K562 (cell line): Measurements from ENCODE around the gene CRYZL1. TPM values are rescaled to one million over a fixed set of nuclear protein-coding genes. Genes with fewer than 3 reads are reported as not detected.

Experiments
- ARID1B ChIP-seq: fragments of 450-650 bp; IDR thresholded peaks from 2 replicates; pipeline ENCODE4 v1.6.1; 2016; ENCODE audit warnings: antibody characterized with exemption, mild to moderate bottlenecking, inconsistent platforms
- NFYB ChIP-seq: IDR thresholded peaks from 2 replicates; pipeline ENCODE4 v1.6.1; 2011; ENCODE audit warnings: mild to moderate bottlenecking, moderate library complexity; ENCODE audit not compliant: insufficient read length; ENCODE audit errors: extremely low read depth
- PTRF ChIP-seq: fragments of 450-650 bp; IDR thresholded peaks from 2 replicates; pipeline ENCODE4 v1.6.1; 2016; ENCODE audit warnings: mild to moderate bottlenecking, missing genetic modification characterization, missing compliant biosample characterization
- RBM34 ChIP-seq: fragments of 200-400 bp; formaldehyde crosslinking; IDR thresholded peaks from 2 replicates; pipeline ENCODE4 v1.6.1; 2018; ENCODE audit warnings: low read length, borderline replicate concordance; ENCODE audit not compliant: insufficient read depth
- SMARCE1 ChIP-seq: fragments of 450-650 bp; IDR thresholded peaks from 2 replicates; pipeline ENCODE4 v1.7.1; 2016; ENCODE audit warnings: mild to moderate bottlenecking
- TEAD2 ChIP-seq: fragments of 450-650 bp; IDR thresholded peaks from 2 replicates; pipeline ENCODE4 v1.6.1; 2016; ENCODE audit warnings: missing genetic modification characterization, control low read depth, missing compliant biosample characterization
- TRIM24 ChIP-seq, 2 experiments: fragments of 450-650 bp; IDR thresholded peaks; 2 replicates each; pipeline ENCODE4 v1.6.1; 2016
- ZNF184 ChIP-seq: sonication (generic); formaldehyde crosslinking; IDR thresholded peaks from 2 replicates; pipeline ENCODE4 v1.5.0; 2020; ENCODE audit warnings: missing genetic modification reagents
- ZNF695 ChIP-seq: fragments of 450-650 bp; formaldehyde crosslinking; IDR thresholded peaks from 2 replicates; pipeline ENCODE4 v1.4.0; 2020; ENCODE audit warnings: mild to moderate bottlenecking, moderate library complexity
- polyA plus RNA-seq, 8 experiments: library from polyadenylated mRNA; depleted of rRNA in 4 of 8; stranded (reverse) in 5 of 8; unstranded in 3 of 8; fragments of >200 nt; fragmentation: Nextera tagmentation in 2 of 8; fragmentation: Illumina TruSeq in 1 of 8; extraction: Ambion mirVana in 2 of 8; extraction: Trizol in 1 of 8; gene quantifications; 2 replicates each; pipeline versions ENCODE4 v1.2.1 to v1.2.3, GENCODE V29; 2011 to 2014; ENCODE audit warnings: inconsistent platforms in 1 of 8, missing spikeins in 1 of 8
- total RNA-seq, 7 experiments: library from RNA; depleted of rRNA in 6 of 7; stranded (reverse); fragments of >200 nt in 6 of 7; fragmentation: Illumina TruSeq in 2 of 7; extraction: Trizol in 2 of 7; gene quantifications; 2 replicates each; pipeline versions ENCODE4 v1.2.1 to v1.2.3, GENCODE V29; 2011 to 2021; ENCODE audit warnings: low replicate concordance in 1 of 7
- TF ChIP-seq, protein P1 (sequence below): fragments of 250-450 bp; sonication (Bioruptor Pico); IDR thresholded peaks from 2 replicates; pipeline ENCODE4 v1.4.0; 2020; ENCODE audit warnings: mild to moderate bottlenecking
- TF ChIP-seq, protein P2 (sequence below): fragments of 250-450 bp; sonication (Bioruptor Pico); IDR thresholded peaks from 2 replicates; pipeline ENCODE4 v1.5.0; 2022; ENCODE audit warnings: mild to moderate bottlenecking
- TF ChIP-seq, protein P3 (sequence below): fragments of 250-450 bp; sonication (Bioruptor Pico); IDR thresholded peaks from 2 replicates; pipeline ENCODE4 v1.5.0; 2021; ENCODE audit warnings: mild to moderate bottlenecking, borderline replicate concordance
- TF ChIP-seq, protein P4 (sequence below), 2 experiments: fragments of 450-650 bp; formaldehyde crosslinking in 1 of 2; IDR thresholded peaks; 2 replicates each; pipeline versions ENCODE4 v1.4.0 to v1.6.1; 2014 to 2020; ENCODE audit warnings: mild to moderate bottlenecking in 2 of 2, borderline replicate concordance in 1 of 2, low read depth in 1 of 2

The CRYZL1 gene
- total and polyA plus RNA-seq, 9 of the 15 experiments (the other 6 are each of a cell fraction or from before 2014, with no cell fraction given), result 19.9 to 98.2 (median 39.2) TPM

DNA sequence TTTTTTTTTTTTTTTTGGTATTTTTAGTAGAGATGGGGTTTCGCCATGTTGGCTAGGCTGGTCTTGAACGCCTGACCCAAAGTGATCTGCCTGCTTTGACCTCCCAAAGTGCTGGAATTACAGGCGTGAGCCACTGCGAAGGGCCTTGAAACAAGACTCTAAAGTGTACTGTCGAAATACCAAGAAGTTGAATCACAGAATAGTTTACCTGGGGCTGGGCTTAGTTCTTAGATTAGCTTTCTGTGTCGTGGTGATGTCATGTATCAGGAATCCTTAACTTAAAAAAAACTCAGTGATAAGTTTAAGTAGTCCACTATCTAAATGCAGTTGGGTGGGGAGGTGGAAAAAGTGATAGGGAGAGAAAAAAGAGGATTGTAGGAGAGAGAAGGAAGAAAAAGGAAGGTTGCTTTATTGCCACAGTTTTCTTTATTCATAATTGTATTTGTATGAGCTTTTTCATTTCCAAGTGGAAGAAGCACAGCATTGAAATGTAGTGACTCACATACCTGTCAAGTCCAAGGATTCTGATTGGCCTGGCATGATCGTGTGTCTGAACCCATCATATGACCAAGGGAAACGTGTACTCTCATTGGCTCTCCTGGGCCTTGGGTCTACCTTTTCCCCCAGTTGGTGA lies 14.2 kb upstream of the CRYZL1 start (continued):
- TF ChIP-seq NFYB (peak; percentile 31), ZNF184 (no peak), ARID1B (peak; percentile 60), ZNF695 (CRISPR knock-in tag) (no peak), PTRF (tag) (no peak), RBM34 (no peak), TEAD2 (tag) (0 out of 2 replicates have a peak, but pooled peaks have one; percentile 7), TRIM24 (IDR thresholded peaks at IDR 0.05) (0 out of 4 replicates have a peak, but pooled peaks of 1 of the 2 experiments have one; percentile 17), SMARCE1 (peak; percentile 78; the same call in 1 of the 2 replicates)
- TF ChIP-seq, protein P1, sequence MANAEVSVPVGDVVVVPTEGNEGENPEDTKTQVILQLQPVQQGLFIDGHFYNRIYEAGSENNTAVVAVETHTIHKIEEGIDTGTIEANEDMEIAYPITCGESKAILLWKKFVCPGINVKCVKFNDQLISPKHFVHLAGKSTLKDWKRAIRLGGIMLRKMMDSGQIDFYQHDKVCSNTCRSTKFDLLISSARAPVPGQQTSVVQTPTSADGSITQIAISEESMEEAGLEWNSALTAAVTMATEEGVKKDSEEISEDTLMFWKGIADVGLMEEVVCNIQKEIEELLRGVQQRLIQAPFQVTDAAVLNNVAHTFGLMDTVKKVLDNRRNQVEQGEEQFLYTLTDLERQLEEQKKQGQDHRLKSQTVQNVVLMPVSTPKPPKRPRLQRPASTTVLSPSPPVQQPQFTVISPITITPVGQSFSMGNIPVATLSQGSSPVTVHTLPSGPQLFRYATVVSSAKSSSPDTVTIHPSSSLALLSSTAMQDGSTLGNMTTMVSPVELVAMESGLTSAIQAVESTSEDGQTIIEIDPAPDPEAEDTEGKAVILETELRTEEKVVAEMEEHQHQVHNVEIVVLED, result no peak
- TF ChIP-seq, protein P2, sequence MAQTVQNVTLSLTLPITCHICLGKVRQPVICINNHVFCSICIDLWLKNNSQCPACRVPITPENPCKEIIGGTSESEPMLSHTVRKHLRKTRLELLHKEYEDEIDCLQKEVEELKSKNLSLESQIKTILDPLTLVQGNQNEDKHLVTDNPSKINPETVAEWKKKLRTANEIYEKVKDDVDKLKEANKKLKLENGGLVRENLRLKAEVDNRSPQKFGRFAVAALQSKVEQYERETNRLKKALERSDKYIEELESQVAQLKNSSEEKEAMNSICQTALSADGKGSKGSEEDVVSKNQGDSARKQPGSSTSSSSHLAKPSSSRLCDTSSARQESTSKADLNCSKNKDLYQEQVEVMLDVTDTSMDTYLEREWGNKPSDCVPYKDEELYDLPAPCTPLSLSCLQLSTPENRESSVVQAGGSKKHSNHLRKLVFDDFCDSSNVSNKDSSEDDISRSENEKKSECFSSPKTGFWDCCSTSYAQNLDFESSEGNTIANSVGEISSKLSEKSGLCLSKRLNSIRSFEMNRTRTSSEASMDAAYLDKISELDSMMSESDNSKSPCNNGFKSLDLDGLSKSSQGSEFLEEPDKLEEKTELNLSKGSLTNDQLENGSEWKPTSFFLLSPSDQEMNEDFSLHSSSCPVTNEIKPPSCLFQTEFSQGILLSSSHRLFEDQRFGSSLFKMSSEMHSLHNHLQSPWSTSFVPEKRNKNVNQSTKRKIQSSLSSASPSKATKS, result no peak
- TF ChIP-seq, protein P3, sequence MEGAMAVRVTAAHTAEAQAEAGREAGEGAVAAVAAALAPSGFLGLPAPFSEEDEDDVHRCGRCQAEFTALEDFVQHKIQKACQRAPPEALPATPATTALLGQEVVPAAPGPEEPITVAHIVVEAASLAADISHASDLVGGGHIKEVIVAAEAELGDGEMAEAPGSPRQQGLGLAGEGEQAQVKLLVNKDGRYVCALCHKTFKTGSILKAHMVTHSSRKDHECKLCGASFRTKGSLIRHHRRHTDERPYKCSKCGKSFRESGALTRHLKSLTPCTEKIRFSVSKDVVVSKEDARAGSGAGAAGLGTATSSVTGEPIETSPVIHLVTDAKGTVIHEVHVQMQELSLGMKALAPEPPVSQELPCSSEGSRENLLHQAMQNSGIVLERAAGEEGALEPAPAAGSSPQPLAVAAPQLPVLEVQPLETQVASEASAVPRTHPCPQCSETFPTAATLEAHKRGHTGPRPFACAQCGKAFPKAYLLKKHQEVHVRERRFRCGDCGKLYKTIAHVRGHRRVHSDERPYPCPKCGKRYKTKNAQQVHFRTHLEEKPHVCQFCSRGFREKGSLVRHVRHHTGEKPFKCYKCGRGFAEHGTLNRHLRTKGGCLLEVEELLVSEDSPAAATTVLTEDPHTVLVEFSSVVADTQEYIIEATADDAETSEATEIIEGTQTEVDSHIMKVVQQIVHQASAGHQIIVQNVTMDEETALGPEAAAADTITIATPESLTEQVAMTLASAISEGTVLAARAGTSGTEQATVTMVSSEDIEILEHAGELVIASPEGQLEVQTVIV (CRISPR knock-in tag), result no peak
- TF ChIP-seq, protein P4, sequence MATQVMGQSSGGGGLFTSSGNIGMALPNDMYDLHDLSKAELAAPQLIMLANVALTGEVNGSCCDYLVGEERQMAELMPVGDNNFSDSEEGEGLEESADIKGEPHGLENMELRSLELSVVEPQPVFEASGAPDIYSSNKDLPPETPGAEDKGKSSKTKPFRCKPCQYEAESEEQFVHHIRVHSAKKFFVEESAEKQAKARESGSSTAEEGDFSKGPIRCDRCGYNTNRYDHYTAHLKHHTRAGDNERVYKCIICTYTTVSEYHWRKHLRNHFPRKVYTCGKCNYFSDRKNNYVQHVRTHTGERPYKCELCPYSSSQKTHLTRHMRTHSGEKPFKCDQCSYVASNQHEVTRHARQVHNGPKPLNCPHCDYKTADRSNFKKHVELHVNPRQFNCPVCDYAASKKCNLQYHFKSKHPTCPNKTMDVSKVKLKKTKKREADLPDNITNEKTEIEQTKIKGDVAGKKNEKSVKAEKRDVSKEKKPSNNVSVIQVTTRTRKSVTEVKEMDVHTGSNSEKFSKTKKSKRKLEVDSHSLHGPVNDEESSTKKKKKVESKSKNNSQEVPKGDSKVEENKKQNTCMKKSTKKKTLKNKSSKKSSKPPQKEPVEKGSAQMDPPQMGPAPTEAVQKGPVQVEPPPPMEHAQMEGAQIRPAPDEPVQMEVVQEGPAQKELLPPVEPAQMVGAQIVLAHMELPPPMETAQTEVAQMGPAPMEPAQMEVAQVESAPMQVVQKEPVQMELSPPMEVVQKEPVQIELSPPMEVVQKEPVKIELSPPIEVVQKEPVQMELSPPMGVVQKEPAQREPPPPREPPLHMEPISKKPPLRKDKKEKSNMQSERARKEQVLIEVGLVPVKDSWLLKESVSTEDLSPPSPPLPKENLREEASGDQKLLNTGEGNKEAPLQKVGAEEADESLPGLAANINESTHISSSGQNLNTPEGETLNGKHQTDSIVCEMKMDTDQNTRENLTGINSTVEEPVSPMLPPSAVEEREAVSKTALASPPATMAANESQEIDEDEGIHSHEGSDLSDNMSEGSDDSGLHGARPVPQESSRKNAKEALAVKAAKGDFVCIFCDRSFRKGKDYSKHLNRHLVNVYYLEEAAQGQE (IDR thresholded peaks at IDR 0.05; ENCODE audit: borderline replicate concordance), result no peak
- TF ChIP-seq, protein P4 (CRISPR knock-in tag; IDR thresholded peaks at IDR 0.05; ENCODE audit: low read depth), result no peak
